Smooth muscle cell of the brain vasculature (primary cell): ENCODE measurements around the gene NUMB.
A peak's percentile ranks its signal among the peaks of the same experiment; 100 is the strongest.

Experiments
- DNase-seq: peaks from one replicate; pipeline ENCODE4 v3.0.0-alpha.2; 2012; ENCODE audit warnings: low read depth, low spot score

The NUMB gene

GRCh38 chr14:73232984-73233383, 225.4 kb downstream of the NUMB start:
- no peak for DNase-seq

- no peak for DNase-seq
Observed at GRCh38 chr14:73231981-73232851, 226.1 kb downstream of the NUMB start.

GRCh38 chr14:73230051-73230450, 228.3 kb downstream of the NUMB start:
- DNase-seq, result no peak

GRCh38 chr14:73227812-73228781, 230.2 kb downstream of the NUMB start:
- DNase-seq, result peak; percentile 94

DNA sequence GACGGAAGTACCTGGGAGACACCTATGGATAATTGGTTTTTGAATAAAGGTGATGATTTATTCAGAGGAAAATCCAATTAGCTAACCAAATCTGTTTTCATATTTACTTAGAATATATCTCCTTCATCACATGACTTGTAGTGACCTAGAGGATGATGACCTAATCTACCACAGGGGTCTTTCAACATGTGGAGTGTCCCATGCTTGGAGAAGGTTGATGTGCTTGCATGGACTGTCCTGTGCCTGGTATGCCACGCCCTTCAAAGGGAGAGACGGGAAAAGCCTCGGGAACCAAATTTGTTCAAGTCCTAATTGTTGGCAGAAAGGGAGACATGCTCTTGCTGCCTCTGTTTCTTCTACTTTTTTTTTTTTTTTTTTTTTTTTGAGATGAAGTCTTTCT, 232.8 kb downstream of the NUMB start:
- DNase-seq, result no peak
